Right kidney (tissue), 1 donor: ENCODE results near the gene CD300LD.

Source experiments
- DNase-seq: peaks from one replicate; pipeline ENCODE4 v3.0.0-alpha.2; 2016

Gene CD300LD

DNA sequence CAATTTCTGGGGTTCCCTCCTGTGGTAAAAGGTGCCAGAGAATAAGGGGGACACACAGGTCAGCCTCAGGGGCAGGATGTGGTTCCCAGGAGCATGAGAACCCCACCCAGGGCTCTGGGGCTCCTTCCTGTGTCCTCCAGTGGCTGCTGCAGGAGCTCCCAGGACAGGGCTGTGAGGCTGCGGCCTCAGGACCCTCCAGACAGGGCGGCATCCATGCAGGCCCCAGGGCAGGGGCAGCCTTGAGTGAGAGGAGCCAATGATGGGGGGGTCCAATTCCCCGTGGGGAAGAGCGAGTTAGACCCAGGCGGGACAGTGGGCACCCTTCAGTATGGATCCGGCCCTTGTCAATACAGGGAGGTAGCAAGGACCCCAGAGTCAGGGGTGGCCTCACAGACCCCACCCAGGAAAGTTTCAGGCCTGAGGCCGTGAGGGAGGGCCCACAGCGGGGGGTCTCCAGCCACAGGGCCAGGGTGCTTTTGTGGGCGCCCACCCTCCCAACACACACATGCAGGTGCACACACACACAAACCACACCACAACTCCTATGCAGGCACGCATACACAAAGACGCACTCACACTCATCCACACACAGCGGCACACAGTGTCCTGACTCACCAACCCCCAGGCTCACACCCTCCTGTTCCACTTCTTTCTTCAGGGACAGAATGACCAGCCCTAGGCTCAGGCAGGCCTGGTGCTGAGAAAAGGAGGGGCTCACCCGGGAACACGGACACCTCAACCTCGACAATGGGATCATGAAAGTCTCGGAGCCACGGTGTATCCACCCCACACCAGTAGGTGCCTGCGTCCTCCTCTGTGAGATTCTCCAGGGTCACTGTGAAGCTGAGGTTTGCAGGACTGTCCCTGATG, 48.0 kb downstream of the CD300LD start:
- no peak for DNase-seq

- DNase-seq: no peak
These were observed 48.7 kb downstream of the CD300LD start for GRCh38 chr17:74543406-74543805.

- no peak for DNase-seq
These were observed 49.2 kb downstream of the CD300LD start for GRCh38 chr17:74542727-74543383.

DNA sequence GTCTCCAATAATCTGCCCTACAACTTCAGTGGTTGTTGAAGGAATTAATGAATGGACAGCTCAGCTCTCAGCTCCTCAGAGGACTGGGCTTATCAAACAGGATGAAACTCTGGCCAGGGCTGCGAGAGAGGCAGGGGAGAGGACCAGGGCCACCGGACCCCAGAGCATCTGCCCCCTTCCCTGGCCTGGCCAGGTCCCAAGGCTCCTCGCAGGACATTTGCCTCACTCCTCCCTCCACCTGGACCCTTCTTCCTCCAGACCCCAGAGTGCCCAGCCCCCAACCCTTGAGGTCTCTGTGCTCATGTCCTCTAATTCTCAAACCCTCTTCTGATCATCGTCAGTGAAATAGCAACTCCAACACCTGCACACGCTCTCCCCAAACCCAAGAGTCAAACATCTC, 49.9 kb downstream of the CD300LD start:
- no peak for DNase-seq

GRCh38 chr17:74541176-74542111, 50.6 kb downstream of the CD300LD start:
- no peak for DNase-seq

GRCh38 chr17:74539281-74539820, 52.7 kb downstream of the CD300LD start:
- DNase-seq: no peak

DNA sequence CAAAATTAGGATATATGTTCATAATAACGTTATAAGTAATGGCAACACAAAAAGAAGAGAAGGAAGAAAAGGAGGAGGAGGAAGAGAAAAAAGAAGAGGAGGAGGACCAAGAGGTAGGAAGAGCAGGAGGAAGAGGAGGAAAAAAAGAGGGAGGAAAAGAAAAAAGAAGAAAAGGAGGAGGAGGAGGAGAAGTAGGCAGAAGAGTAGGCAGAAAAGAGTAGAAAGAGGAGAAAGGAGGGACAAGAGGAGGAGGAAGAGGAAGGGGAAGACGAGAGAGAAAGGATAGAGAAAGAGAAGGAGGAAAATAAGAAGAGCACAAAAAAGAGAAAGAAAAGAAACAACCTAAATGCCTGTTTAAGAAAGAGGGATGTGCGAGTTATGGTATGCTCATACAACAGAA, 55.2 kb downstream of the CD300LD start:
- DNase-seq: no peak

DNA sequence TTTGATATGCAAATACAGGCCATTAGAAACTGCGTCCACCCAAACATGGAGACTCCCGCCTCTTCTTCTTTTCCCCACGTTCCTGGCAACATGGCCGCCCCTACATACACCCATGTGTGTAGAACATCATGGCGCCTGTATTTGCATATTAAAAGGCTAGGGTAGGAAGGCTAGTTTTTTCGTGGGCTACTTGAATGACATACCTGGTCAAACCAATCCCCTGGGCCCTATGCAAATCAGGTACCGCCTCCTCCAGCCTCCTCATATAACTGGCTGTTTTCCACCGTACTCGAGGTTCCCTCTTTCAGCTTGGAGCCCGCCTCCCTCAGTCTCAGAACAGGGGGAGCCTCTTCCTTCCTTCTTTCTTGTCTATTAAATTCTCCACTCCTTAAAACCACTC, 60.0 kb downstream of the CD300LD start:
- no peak for DNase-seq

DNA sequence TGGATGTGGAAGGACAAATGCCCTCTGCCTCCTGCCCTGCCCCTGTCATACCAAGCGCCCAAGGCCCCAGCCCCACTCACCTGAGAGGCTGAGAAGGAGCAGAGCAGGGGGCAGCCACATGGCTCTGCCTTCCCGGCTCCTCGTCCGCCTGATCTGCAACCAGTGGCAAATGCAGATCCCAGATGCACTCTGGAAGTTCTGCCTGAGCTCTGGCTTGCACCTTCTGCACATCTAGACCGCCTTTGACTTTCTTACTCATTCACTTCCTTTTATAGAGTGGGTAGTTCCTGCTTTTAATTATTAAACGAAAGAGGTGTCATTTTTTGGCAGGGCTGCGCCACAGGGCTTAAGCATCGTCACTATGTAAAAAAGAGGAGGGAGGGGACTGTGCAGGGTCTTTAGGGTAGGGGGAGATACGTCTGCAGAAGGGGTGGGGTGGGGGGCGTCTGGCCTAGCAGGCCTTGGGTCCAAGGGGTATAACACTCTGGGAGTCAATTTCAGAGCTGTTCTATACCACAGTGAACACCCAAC, 60.8 kb downstream of the CD300LD start, which contains the start of gene CD300LB:
Gene CD300LB (minus strand): TSS at position 245 of the 531 bp plus-strand sequence. CDS start 125 bp downstream, at position 120.
- DNase-seq: no peak

DNA sequence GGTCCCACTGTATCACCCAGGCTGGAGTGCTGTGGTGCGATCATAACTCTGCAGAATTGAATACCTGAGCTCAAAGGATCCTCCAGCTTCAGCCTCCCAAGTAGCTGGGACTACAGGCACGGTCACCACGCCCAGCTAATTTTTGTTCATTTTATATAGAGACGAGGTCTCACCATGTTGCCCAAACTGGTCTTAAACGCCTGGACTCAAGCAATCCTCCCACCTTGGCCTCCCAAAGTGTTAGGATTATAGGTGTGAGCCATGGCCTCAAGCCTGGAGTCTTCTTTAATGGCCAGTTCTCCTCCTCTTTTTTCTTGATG, 61.3 kb downstream of the CD300LD start:
- no peak for DNase-seq
